Kidney epithelial cell (primary cell): ENCODE measurements around the gene ADAMTS2. TPM values are rescaled to one million over a fixed set of nuclear protein-coding genes. Genes with fewer than 3 reads are reported as not detected.
"Not testable (repeated sequence)": the region's sequence is repeated elsewhere in the genome, so short reads cannot be mapped to it uniquely, and the experiment has no call there.

Source experiments
- DNase-seq: peaks from one replicate; pipeline ENCODE4 v3.0.0-alpha.2; 2010; ENCODE audit warnings: low read depth
- H3K27me3 ChIP-seq: 2 replicates; pipeline ENCODE4 v1.6.0; 2011; ENCODE audit warnings: low read length; ENCODE audit not compliant: control insufficient read depth, insufficient read depth
- H3K36me3 ChIP-seq: 2 replicates; pipeline ENCODE4 v1.5.1; 2011; ENCODE audit warnings: low read length; ENCODE audit not compliant: control insufficient read depth, insufficient read depth
- H3K4me3 ChIP-seq: 2 replicates; pipeline ENCODE4 v1.5.1; 2011; ENCODE audit warnings: low read depth, mild to moderate bottlenecking, control low read depth, low read length
- total RNA-seq: library from RNA; depleted of rRNA; stranded (reverse); fragments of >200 nt; gene quantifications from 2 replicates; pipeline ENCODE4 v1.2.3, GENCODE V29; 2015
- TF ChIP-seq, protein P1 (sequence below): IDR thresholded peaks from 2 replicates; pipeline ENCODE4 v1.5.1; 2011; ENCODE audit warnings: mild to moderate bottlenecking, moderate library complexity, low read length, control low read depth, inconsistent platforms; ENCODE audit not compliant: insufficient read depth, poor library complexity, severe bottlenecking

ADAMTS2 gene
- total RNA-seq, 1 donor from 2014 or later = 1.8 TPM

DNA sequence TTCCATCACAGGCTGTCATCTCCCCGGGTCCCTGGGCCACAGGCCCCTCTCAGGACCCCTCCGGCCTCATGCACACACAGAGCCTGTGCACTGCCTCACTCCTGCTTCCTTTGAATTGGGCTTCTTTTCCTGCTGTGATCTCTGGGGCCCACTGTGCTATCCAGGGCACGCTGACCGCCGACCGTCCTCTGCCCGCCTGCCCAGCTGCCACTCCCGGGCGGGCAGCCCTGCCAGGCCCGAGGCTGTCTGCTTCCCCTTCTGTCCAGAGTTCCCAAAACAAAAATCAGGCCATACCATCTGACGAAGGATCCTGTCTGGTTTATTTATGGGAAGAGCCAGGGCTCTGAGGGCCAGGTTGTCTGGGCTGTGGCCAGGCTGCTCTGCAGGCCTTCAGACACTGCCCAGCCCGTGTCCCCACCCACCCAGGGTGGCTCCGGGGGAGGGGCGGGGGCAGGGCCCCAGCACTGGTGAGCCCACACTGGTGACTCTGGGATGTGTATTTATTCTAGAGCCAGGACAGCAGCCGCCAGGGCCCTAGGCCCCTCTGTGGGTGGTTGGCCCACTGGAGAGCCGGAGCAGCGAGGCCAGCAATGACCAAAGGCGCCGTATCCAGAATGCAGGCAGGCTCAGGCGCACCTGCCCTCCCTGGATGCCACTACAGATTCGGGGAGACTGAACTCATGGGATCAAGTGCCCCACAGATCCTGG is 57.0 kb downstream of the ADAMTS2 start:
- Histone ChIP-seq H3K4me3 (no peak overlapping the region), H3K27me3 (no peaks in the 10 kb centered on the region), H3K36me3 (no peaks in the 10 kb centered on the region)
- TF ChIP-seq, protein P1, sequence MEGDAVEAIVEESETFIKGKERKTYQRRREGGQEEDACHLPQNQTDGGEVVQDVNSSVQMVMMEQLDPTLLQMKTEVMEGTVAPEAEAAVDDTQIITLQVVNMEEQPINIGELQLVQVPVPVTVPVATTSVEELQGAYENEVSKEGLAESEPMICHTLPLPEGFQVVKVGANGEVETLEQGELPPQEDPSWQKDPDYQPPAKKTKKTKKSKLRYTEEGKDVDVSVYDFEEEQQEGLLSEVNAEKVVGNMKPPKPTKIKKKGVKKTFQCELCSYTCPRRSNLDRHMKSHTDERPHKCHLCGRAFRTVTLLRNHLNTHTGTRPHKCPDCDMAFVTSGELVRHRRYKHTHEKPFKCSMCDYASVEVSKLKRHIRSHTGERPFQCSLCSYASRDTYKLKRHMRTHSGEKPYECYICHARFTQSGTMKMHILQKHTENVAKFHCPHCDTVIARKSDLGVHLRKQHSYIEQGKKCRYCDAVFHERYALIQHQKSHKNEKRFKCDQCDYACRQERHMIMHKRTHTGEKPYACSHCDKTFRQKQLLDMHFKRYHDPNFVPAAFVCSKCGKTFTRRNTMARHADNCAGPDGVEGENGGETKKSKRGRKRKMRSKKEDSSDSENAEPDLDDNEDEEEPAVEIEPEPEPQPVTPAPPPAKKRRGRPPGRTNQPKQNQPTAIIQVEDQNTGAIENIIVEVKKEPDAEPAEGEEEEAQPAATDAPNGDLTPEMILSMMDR = no peak
- no peak for DNase-seq

DNA sequence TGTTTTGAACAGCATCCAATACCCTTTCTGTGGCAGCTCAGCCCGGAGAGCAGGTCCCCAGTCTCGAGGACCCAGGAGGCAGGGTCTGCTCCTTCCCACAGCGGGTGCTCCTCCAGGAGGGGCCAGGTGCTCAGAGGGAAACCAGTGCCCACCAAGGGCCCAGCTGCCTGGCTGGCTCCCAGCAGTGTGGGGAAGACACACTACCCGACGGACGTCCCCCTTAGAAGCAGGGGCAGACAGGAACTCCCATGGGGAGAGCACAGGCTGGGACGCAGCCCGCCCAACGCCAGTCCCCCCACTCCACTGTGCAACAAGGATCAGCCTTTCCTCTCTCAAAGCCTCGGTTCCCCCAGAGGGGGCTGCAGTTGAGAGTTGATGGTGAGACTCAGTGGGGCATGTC is 57.6 kb downstream of the ADAMTS2 start:
- Histone ChIP-seq H3K36me3 (no peaks in the 10 kb centered on the region), H3K27me3 (no peaks in the 10 kb centered on the region), H3K4me3 (no peak overlapping the region)
- TF ChIP-seq, protein P1 = no peak
- no peak for DNase-seq

DNA sequence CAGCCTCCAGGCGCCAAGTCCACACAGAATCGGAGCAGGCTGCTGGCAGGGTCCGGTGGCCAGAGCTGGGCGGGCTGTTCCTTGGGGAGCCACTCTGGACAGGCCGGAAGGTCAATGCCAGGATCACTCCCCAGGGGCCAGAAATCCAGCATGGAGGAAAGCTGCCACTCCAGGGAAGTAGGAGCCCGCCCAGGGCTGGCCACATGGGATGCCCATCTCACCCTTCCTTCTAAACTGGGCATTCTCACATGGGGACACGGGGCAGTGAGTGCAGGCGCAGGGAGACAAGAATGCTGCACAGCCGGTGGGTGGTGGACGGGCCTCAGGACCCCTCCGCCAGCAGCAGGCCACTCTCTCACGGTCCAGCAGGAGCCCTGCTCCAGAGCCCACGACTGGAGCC is 58.2 kb downstream of the ADAMTS2 start:
- Histone ChIP-seq H3K36me3 (no peaks in the 10 kb centered on the region), H3K27me3 (no peaks in the 10 kb centered on the region)

DNA sequence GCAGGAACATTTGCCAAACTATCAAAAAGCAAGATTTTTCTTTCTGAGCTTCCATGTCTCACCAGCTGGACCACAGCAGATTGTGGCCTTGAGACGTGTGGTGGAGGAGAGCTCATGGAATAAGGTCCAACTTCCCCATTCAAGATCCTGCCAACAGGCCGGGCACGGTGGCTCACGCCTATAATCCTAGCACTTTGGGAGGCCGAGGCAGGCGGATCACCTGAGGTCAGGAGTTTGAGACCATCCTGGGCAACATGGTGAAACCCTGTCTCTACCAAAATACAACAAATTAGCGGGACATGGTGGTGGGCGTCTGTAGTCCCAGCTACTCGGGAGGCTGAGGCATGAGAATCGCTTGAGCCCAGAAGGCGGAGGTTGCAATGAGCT is 59.5 kb downstream of the ADAMTS2 start:
- not testable (repeated sequence) for DNase-seq, H3K36me3 ChIP-seq, H3K4me3 ChIP-seq, H3K27me3 ChIP-seq

More for the DNA sequence above, 58.2 kb downstream of the ADAMTS2 start:
- H3K4me3 ChIP-seq = no peak overlapping the region
- TF ChIP-seq, protein P1 = no peak
- no peak for DNase-seq

DNA sequence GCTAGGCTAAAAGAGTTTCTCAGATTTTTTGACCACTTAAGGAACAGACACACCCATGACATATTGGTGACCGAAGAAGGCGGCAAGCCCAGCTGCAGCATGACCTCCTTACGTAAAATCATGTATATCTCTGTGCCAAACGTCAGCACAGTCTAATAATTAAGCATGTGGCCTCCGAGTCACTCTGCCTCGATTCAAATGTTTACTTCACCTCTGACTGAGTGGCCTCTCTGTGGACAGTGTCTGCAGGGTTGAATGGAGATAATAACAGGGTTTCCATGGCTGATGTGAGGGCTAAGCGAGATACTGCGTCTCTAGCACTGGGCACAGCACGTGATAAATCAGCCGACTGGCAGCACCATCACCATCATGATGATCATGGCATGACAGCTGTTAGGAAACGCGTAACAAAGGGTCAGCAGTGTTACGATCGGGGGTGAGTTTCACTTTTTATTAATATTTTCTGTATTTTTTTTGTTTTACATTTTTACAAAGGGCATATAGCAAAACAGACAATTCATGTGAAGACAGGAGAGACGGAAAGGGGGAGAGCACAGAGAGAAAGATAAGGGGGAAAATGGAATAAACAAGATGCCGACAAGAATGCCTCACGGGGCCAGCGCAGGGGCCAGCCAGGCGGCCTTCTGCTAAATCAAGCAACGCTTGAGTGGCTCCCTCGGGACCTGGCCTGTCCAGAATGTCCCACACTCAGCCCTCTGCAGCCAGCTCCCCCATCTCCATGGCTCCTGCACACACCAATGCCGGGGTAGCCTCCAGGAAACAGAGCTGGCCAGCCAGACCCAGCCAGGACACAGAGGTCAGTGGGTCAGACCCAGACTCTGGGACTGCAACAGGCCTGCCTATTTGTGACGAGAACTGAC is 60.3 kb downstream of the ADAMTS2 start:
- no peak for DNase-seq
- Histone ChIP-seq H3K4me3 (no peak overlapping the region), H3K36me3 (no peaks in the 10 kb centered on the region), H3K27me3 (no peaks in the 10 kb centered on the region)
- TF ChIP-seq, protein P1 = no peak

DNA sequence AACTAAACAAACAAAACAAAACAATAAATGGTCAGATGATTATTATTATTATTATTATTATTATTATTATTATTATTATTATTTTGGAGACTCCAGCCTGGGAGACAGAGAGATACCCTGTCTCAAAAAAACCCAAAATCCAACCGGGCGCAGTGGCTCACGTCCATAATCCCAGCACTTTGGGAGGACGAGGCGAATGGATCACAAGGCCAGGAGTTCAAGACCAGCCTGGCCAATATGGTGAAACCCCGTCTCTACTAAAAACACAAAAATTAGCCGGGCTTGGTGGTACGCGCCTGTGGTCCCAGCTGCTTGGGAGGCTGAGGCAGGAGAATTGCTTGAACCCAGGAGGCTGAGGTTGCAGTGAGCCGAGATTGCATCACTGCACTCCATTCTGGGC is 61.4 kb downstream of the ADAMTS2 start:
- not testable (repeated sequence) for H3K36me3 ChIP-seq, DNase-seq, H3K4me3 ChIP-seq

More for the DNA sequence above, 61.4 kb downstream of the ADAMTS2 start:
- H3K27me3 ChIP-seq = not testable (repeated sequence)
